Stimulated activated CD8-positive, alpha-beta memory T cell treated with anti-CD3 and anti-CD28 coated beads, Interleukin-12 subunit alpha, Interleukin-12 subunit beta, amount 100 ng/mL, for 24 hours (primary cell): ENCODE data around the gene ASNSD1.
"Not testable (repeated sequence)": the region's sequence is repeated elsewhere in the genome, so short reads cannot be mapped to it uniquely, and the experiment has no call there.

Experiments used
- DNase-seq: peaks from one replicate; pipeline ENCODE4 v3.0.0-alpha.2; 2020; ENCODE audit errors: extremely low read depth

Gene ASNSD1

GRCh38 chr2:189687796-189688195 is 26.5 kb downstream of the ASNSD1 start:
- not testable (repeated sequence) for DNase-seq

GRCh38 chr2:189696223-189696622 is 35.0 kb downstream of the ASNSD1 start:
- no peak for DNase-seq

GRCh38 chr2:189698020-189698887 is 37.0 kb downstream of the ASNSD1 start:
- no peak for DNase-seq

GRCh38 chr2:189700681-189701080 is 39.4 kb downstream of the ASNSD1 start:
- no peak for DNase-seq

- DNase-seq, result no peak
These were observed 40.8 kb downstream of the ASNSD1 start for GRCh38 chr2:189702071-189702470.

- no peak for DNase-seq
These were observed 48.4 kb downstream of the ASNSD1 start for GRCh38 chr2:189709501-189710221.

GRCh38 chr2:189717593-189717992 is 56.3 kb downstream of the ASNSD1 start:
- not testable (repeated sequence) for DNase-seq

GRCh38 chr2:189719571-189719970 is 58.3 kb downstream of the ASNSD1 start:
- no peak for DNase-seq
